Fibroblast of villous mesenchyme (primary cell): Measurements from ENCODE around the gene SYT13. TPM values are rescaled to one million over a fixed set of nuclear protein-coding genes. Genes with fewer than 3 reads are reported as not detected.

Experiments
- DNase-seq: peaks from one replicate; pipeline ENCODE4 v3.0.0-alpha.2; 2010; ENCODE audit warnings: low read depth
- H3K4me3 ChIP-seq: 2 replicates; pipeline ENCODE4 v1.5.1; 2011; ENCODE audit warnings: low read depth, mild to moderate bottlenecking, low read length
- total RNA-seq: library from RNA; depleted of rRNA; stranded (reverse); fragments of >200 nt; gene quantifications from 2 replicates; pipeline ENCODE4 v1.2.3, GENCODE V29; 2012
- TF ChIP-seq, protein P1 (sequence below): IDR thresholded peaks from 2 replicates; pipeline ENCODE4 v1.5.1; 2012; ENCODE audit warnings: low read depth, mild to moderate bottlenecking, low read length; ENCODE audit not compliant: insufficient read depth

Gene SYT13
- total RNA-seq, 1 donor: not detected

DNA sequence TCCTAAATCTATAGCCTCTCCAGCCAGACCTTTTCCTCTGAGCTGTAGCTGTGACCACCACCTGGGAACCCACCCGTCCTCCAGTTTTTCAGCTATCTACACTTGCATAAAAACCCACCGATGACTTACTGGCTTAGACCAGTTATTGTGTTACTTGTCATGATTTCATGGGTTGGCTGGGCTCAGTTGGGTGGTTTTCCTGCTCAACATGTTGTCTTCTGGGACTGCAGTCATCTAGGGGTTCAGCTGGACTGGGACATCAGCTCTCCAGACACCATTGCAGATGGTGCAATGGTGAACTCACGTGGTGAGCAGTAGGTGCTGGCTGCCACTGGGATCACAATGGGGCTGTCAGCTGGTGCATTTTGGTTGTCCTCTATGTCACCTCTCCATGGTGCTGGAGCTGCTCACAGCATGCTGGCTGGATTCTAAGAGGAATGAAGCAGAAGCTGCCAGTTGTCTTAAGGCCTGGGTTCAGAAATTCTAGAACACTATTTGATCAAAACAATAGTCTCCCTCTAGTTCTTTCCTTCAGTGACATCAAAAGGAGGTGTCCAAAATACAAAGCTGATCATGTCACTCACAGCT lies 1.3 kb upstream of the SYT13 start:
- no peak for DNase-seq

DNA sequence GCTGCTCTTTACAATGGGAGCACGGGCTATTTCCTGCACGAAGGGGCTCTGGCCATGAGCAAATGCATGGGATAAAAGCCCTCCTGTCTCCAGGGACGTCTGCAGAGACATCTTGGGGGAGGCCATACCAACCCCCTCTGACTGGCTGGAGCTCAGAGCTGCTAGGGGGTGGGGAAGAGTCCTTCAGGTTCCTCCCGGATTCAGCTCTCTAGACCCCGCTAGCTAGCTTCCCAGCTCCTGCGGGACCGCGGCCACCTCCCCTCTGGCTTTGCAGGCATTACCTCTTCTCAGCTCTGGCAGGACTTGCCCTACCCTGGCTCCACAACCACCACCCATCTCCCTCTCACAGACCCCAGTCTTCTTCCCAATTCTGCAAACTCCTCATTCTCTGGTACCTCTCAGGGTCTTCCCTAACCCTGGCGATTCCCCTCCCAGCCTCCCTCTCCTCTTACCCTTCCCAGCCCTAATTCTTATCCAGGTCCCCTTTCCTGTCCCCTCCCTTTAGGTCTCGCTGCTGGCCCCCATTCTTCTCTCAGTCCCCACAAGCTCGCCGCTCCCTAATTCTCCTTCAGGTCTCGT lies 802 bp downstream of the SYT13 start:
- no peak for DNase-seq
- H3K4me3 ChIP-seq: no peak overlapping the region
- TF ChIP-seq, protein P1, sequence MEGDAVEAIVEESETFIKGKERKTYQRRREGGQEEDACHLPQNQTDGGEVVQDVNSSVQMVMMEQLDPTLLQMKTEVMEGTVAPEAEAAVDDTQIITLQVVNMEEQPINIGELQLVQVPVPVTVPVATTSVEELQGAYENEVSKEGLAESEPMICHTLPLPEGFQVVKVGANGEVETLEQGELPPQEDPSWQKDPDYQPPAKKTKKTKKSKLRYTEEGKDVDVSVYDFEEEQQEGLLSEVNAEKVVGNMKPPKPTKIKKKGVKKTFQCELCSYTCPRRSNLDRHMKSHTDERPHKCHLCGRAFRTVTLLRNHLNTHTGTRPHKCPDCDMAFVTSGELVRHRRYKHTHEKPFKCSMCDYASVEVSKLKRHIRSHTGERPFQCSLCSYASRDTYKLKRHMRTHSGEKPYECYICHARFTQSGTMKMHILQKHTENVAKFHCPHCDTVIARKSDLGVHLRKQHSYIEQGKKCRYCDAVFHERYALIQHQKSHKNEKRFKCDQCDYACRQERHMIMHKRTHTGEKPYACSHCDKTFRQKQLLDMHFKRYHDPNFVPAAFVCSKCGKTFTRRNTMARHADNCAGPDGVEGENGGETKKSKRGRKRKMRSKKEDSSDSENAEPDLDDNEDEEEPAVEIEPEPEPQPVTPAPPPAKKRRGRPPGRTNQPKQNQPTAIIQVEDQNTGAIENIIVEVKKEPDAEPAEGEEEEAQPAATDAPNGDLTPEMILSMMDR: no peak

More for the DNA sequence above, 1.3 kb upstream of the SYT13 start:
- TF ChIP-seq, protein P1: no peak
- H3K4me3 ChIP-seq: no peak overlapping the region

DNA sequence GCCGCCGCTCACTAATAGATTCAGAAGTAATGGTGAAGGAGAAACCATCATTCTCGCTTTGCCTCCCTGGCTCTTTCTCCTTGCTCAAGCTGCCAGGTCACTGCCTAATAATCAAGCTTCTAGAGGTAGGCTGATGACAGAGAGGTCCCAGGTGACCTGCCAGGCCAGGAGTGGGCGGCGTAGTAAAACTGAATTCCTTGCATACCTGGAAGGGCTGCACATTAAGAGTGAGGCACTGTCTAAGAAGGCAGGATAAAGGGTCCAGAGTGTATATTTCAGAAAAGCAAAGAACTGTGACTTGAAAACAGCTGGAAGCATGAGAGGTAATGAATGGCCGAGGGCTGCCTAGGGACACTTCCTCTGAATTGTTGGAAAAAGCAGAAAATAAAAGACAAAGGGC lies 4.1 kb downstream of the SYT13 start:
- TF ChIP-seq, protein P1: no peak
- no peak for DNase-seq
- no peak overlapping the region for H3K4me3 ChIP-seq

DNA sequence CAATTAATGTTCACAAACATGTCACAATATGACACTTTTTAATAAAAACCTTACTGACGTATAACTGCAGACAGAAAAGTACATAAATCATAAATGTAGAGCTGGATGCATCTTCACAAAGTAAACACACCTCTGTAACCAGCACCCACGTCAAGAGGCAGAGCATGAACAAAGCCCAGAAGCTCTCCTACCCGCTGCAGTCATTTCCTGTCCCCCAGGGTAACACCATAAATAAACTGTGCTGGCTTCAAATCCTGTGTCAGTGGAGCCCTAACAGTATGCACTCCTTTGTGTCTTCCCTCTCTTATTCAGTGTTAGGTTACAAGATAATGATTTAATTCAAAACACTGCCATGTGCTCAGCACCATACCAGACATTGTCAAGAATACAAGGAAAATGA lies 5.7 kb downstream of the SYT13 start:
- no peak overlapping the region for H3K4me3 ChIP-seq
- TF ChIP-seq, protein P1: no peak
- DNase-seq: no peak

DNA sequence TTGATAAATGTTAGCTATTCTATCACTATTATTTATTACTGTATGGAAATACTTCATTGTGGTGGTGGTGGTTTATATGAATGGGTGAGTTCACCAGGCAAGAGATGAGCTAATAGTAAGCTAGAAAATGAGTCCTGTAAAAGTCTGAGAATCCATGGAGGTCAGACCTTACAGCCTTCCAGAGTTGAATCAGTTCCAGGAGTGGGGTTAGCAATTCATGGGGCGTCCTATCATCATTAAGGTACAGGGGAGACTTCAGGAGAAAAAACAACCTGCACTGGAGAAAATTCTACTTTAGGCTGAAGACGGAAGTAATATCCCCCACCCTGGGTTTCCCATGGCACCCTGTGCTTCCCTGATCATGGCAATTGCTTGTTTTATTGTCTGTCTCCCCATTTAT lies 6.5 kb downstream of the SYT13 start:
- TF ChIP-seq, protein P1: no peak
- no peak overlapping the region for H3K4me3 ChIP-seq
- DNase-seq: no peak

DNA sequence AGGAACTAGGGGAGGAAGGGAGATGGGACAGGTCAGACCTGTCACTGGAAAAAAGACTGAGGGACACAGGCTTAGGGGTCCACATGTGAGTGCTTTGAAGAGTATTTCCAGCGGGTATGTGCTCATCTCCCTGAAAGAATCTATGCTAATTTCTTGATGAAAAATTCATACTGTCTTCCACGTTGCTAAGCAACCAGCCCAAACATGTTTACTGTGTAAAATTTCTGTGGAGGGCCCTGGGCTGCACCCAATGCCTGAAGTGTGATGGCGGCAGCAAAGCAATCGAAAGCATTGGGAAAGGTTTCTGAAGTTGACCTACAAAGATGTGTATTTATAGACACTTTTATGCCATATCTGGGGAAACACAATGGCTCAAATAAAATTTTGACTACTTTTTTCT lies 7.4 kb downstream of the SYT13 start:
- H3K4me3 ChIP-seq: no peak overlapping the region
- TF ChIP-seq, protein P1: no peak
- no peak for DNase-seq

DNA sequence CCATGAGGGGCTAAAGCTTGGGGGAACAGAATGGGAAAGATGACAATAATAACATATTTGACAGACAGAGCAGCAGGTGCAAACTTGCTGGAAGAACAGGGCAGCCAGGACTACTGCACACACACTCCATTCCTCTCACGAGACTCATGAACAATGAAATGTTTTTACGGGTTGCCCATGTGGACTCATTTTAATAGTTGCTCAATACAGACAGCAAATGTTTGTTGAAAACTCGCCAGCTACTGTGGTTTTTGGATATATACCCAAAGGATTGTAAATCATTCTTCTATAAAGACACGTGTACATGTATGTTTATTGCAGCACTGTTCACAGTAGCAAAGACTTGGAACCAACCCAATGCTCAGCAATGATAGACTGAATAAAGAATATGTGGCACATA lies 10.3 kb downstream of the SYT13 start:
- TF ChIP-seq, protein P1: no peak
- DNase-seq: no peak

More for the DNA sequence above, 10.3 kb downstream of the SYT13 start:
- H3K4me3 ChIP-seq: no peak overlapping the region
